Neural cell (in vitro differentiated cells): ENCODE data around the gene RFX7. TPM values are rescaled to one million over a fixed set of nuclear protein-coding genes. Genes with fewer than 3 reads are reported as not detected.

Experiments used
- H2AFZ ChIP-seq: fragments of 200-600, 300-800 bp; sonication (generic), shearing (Covaris generic); 2 replicates; pipeline ENCODE4 v1.6.0; 2014; ENCODE audit warnings: low read depth, mild to moderate bottlenecking, antibody characterized with exemption, low read length, moderate library complexity
- H3F3A ChIP-seq: fragments of 200-600 bp; shearing (Covaris generic); 2 replicates; pipeline ENCODE4 v1.6.1; 2016; ENCODE audit warnings: mild to moderate bottlenecking, moderate library complexity, mixed read lengths, antibody characterized with exemption, low read length; ENCODE audit not compliant: insufficient read depth, poor library complexity, severe bottlenecking
- H3K27ac ChIP-seq: fragments of 200-600, 300-800 bp; sonication (generic), shearing (Covaris generic); 2 replicates; pipeline ENCODE4 v1.5.1; 2014; ENCODE audit warnings: mild to moderate bottlenecking, low read length, moderate library complexity
- H3K27me3 ChIP-seq: fragments of 300-800, 200-600 bp; sonication (generic), shearing (Covaris generic); 2 replicates; pipeline ENCODE4 v1.6.0; 2014; ENCODE audit warnings: mild to moderate bottlenecking, low read depth, low read length, moderate library complexity; ENCODE audit not compliant: insufficient read depth
- H3K36me3 ChIP-seq: fragments of 300-800, 200-600 bp; sonication (generic), shearing (Covaris generic); 2 replicates; pipeline ENCODE4 v1.5.1; 2014; ENCODE audit warnings: mild to moderate bottlenecking, antibody characterized with exemption, low read length, moderate library complexity; ENCODE audit not compliant: insufficient read depth
- H3K4me2 ChIP-seq: fragments of 300-800, 200-600 bp; sonication (generic), shearing (Covaris generic); 2 replicates; pipeline ENCODE4 v1.6.0; 2014; ENCODE audit warnings: mild to moderate bottlenecking, low read length
- H3K4me3 ChIP-seq: fragments of 300-800, 200-600 bp; sonication (generic), shearing (Covaris generic); 2 replicates; pipeline ENCODE4 v1.5.1; 2014; ENCODE audit warnings: mild to moderate bottlenecking, low read length, moderate library complexity
- H3K79me2 ChIP-seq: fragments of 200-600 bp; shearing (Covaris generic); replicated peaks from 2 replicates; pipeline ENCODE4 v1.6.0; 2014; ENCODE audit warnings: mild to moderate bottlenecking, low read length, moderate library complexity; ENCODE audit not compliant: insufficient read depth
- H3K9ac ChIP-seq: fragments of 300-800, 200-600 bp; sonication (generic), shearing (Covaris generic); 2 replicates; pipeline ENCODE4 v1.6.1; 2016; ENCODE audit warnings: mild to moderate bottlenecking, low read length, mixed read lengths
- H3K9me2 ChIP-seq: fragments of 200-600 bp; shearing (Covaris generic); 2 replicates; pipeline ENCODE4 v1.6.1; 2016; ENCODE audit warnings: mild to moderate bottlenecking, low read length, mixed read lengths; ENCODE audit not compliant: insufficient read depth
- H3K9me3 ChIP-seq: fragments of 200-600, 300-800 bp; sonication (generic), shearing (Covaris generic); 2 replicates; pipeline ENCODE4 v1.6.1; 2016; ENCODE audit warnings: mild to moderate bottlenecking, mixed run types, low read length, moderate library complexity, mixed read lengths
- H4K20me1 ChIP-seq: fragments of 200-600 bp; shearing (Covaris generic); 2 replicates; pipeline ENCODE4 v1.6.1; 2016; ENCODE audit warnings: mild to moderate bottlenecking, mixed run types; ENCODE audit not compliant: insufficient read depth
- CTCF ChIP-seq: fragments of 450-650 bp; IDR thresholded peaks from 2 replicates; pipeline ENCODE4 v1.5.1; 2014; ENCODE audit warnings: antibody characterized with exemption, mild to moderate bottlenecking, moderate library complexity; ENCODE audit not compliant: poor library complexity, severe bottlenecking
- EP300 ChIP-seq: fragments of 450-650 bp; conservative IDR thresholded peaks from 2 replicates; pipeline ENCODE4 v1.6.1; 2014; ENCODE audit warnings: antibody characterized with exemption, mild to moderate bottlenecking, moderate library complexity; ENCODE audit not compliant: poor library complexity, severe bottlenecking
- EZH2 ChIP-seq: fragments of 200-600, 300-800 bp; shearing (Covaris generic), sonication (generic); IDR thresholded peaks from 2 replicates; pipeline ENCODE4 v1.6.1; 2014; ENCODE audit warnings: antibody characterized with exemption, low read length, borderline replicate concordance, mild to moderate bottlenecking; ENCODE audit not compliant: insufficient read depth, poor library complexity, severe bottlenecking
- MXI1 ChIP-seq: fragments of 450-650 bp; conservative IDR thresholded peaks from 2 replicates; pipeline ENCODE4 v1.6.1; 2014; ENCODE audit warnings: antibody characterized with exemption, mild to moderate bottlenecking; ENCODE audit not compliant: poor library complexity, severe bottlenecking
- POLR2AphosphoS5 ChIP-seq: IDR thresholded peaks from 2 replicates; pipeline ENCODE4 v1.6.1; 2012
- RAD21 ChIP-seq: fragments of 450-650 bp; conservative IDR thresholded peaks from 2 replicates; pipeline ENCODE4 v1.6.1; 2014; ENCODE audit warnings: antibody characterized with exemption, mild to moderate bottlenecking, moderate library complexity
- REST ChIP-seq: IDR thresholded peaks from 2 replicates; pipeline ENCODE4 v1.6.1; 2012; ENCODE audit warnings: borderline replicate concordance
- SMC3 ChIP-seq: fragments of 450-650 bp; conservative IDR thresholded peaks from 2 replicates; pipeline ENCODE4 v1.6.1; 2014; ENCODE audit warnings: antibody characterized with exemption, mild to moderate bottlenecking, moderate library complexity; ENCODE audit not compliant: poor library complexity
- TAF1 ChIP-seq: IDR thresholded peaks from 2 replicates; pipeline ENCODE4 v1.6.1; 2012; ENCODE audit warnings: low read depth
- polyA plus RNA-seq: library from polyadenylated mRNA; depleted of rRNA; stranded (reverse); fragments of >200 nt; gene quantifications from 2 replicates; pipeline ENCODE4 v1.2.3, GENCODE V29; 2014

RFX7 gene
- polyA plus RNA-seq, 1 donor from 2014 or later, result 12.9 TPM

DNA sequence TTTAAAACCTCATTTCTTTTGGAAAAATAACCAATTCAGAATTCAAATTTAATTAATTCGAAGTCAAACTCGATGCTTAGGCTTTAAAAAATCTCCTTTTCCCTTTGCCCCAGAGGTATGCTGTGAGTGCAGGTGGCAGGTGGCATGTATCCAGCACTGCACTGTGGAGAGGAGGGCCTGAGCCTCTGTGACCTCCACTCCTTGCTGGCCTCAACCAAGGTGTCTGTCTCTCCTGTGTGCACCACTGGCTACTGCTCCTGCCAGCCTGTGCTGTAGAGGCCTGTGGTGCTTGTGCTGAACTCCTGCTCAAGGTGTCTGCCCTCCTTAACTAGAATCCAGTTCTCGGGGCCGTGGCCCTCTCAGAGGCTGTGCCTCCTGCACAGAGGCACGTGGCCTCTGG is 194.1 kb downstream of the RFX7 start:
- Histone ChIP-seq H3K9ac (no peak overlapping the region), H3K4me2 (no peak overlapping the region)

GRCh38 chr15:56047354-56047753 is 196.3 kb downstream of the RFX7 start:
- Histone ChIP-seq H3F3A (no peaks in the 10 kb centered on the region), H3K36me3 (no peaks in the 10 kb centered on the region), H3K9me3 (no peaks in the 10 kb centered on the region), H3K27ac (no peak overlapping the region), H3K79me2 (no peaks in the 10 kb centered on the region), H3K9ac (no peak overlapping the region), H2AFZ (no peak overlapping the region), H4K20me1 (no peaks in the 10 kb centered on the region), H3K4me2 (no peak overlapping the region), H3K27me3 (no peaks in the 10 kb centered on the region), H3K4me3 (no peak overlapping the region), H3K9me2 (no peaks in the 10 kb centered on the region)
- TF ChIP-seq CTCF, result no peak
- TF ChIP-seq SMC3, result no peak
- TF ChIP-seq RAD21, result no peak
- TF ChIP-seq MXI1, result no peak
- no peak for TF ChIP-seq EZH2
- no peak for TF ChIP-seq EP300
- TF ChIP-seq POLR2AphosphoS5, result no peak
- TF ChIP-seq TAF1, result no peak
- TF ChIP-seq REST, result no peak

More for the DNA sequence above, 194.1 kb downstream of the RFX7 start:
- no peak for TF ChIP-seq MXI1
- no peak for TF ChIP-seq POLR2AphosphoS5
- no peak for TF ChIP-seq EZH2
- no peak for TF ChIP-seq REST
- no peak for TF ChIP-seq EP300
- no peak for TF ChIP-seq TAF1
- TF ChIP-seq RAD21, result no peak
- no peak for TF ChIP-seq SMC3
- Histone ChIP-seq H3K27me3 (no peaks in the 10 kb centered on the region), H2AFZ (no peak overlapping the region), H3K4me3 (no peak overlapping the region), H3K79me2 (no peaks in the 10 kb centered on the region), H3K9me3 (no peaks in the 10 kb centered on the region), H3K36me3 (no peaks in the 10 kb centered on the region), H3K9me2 (no peaks in the 10 kb centered on the region), H4K20me1 (no peaks in the 10 kb centered on the region), H3K27ac (no peak overlapping the region), H3F3A (no peaks in the 10 kb centered on the region)
